Keratinocyte (primary cell): ENCODE data around the gene ADAM12. TPM values are rescaled to one million over a fixed set of nuclear protein-coding genes. Genes with fewer than 3 reads are reported as not detected.

Experiments used
- DNase-seq: peaks from one replicate; pipeline ENCODE4 v3.0.0-alpha.2; 2011; ENCODE audit warnings: low read depth, missing footprints, low spot score
- FAIRE-seq: peaks from 2 replicates; lab custom pipeline; 2011; peaks lifted over from hg19 to GRCh38; lab: Jason Lieb, UNC
- H2AFZ ChIP-seq: 2 replicates; pipeline ENCODE4 v1.6.0; 2012; ENCODE audit warnings: low read length, control low read depth, inconsistent platforms; ENCODE audit not compliant: control insufficient read depth
- H3K27ac ChIP-seq: 2 replicates; pipeline ENCODE4 v1.5.1; 2011; ENCODE audit warnings: low read length; ENCODE audit not compliant: control insufficient read depth, insufficient read depth
- H3K27me3 ChIP-seq: 3 replicates; pipeline ENCODE4 v1.6.0; 2011; ENCODE audit warnings: low read length; ENCODE audit not compliant: control insufficient read depth, insufficient read depth; ENCODE audit errors: extremely low read depth
- H3K36me3 ChIP-seq, 2 experiments: 2 replicates in 1 of 2; 3 replicates in 1 of 2; pipeline ENCODE4 v1.5.1; 2011; ENCODE audit warnings: low read length in 2 of 2, mild to moderate bottlenecking in 1 of 2; ENCODE audit not compliant: control insufficient read depth in 2 of 2, insufficient read depth in 2 of 2; ENCODE audit errors: extremely low read depth in 1 of 2
- H3K4me1 ChIP-seq: 3 replicates; pipeline ENCODE4 v1.5.1; 2011; ENCODE audit warnings: low read length; ENCODE audit not compliant: control insufficient read depth, insufficient read depth; ENCODE audit errors: extremely low read depth
- H3K4me2 ChIP-seq: 3 replicates; pipeline ENCODE4 v1.6.0; 2011; ENCODE audit warnings: low read depth, low read length; ENCODE audit not compliant: control insufficient read depth, insufficient read depth; ENCODE audit errors: extremely low read depth
- H3K4me3 ChIP-seq, 3 experiments: fragments of 200-600 bp in 1 of 3; sonication (generic) in 1 of 3; 2 replicates in 2 of 3; 3 replicates in 1 of 3; pipeline ENCODE4 v1.5.1; 2011 to 2016; ENCODE audit warnings: low read length in 3 of 3, mild to moderate bottlenecking in 3 of 3, control low read depth in 2 of 3, inconsistent platforms in 1 of 3, low read depth in 1 of 3, mixed read lengths in 1 of 3, mixed run types in 1 of 3, moderate library complexity in 1 of 3; ENCODE audit not compliant: control insufficient read depth in 2 of 3, insufficient read depth in 2 of 3; ENCODE audit errors: extremely low read depth in 1 of 3
- H3K79me2 ChIP-seq: 2 replicates; pipeline ENCODE4 v1.6.0; 2012; ENCODE audit warnings: low read length; ENCODE audit not compliant: control insufficient read depth, insufficient read depth
- H3K9ac ChIP-seq: 3 replicates; pipeline ENCODE4 v1.6.0; 2011; ENCODE audit warnings: low read length; ENCODE audit not compliant: control insufficient read depth, insufficient read depth; ENCODE audit errors: extremely low read depth
- H3K9me1 ChIP-seq: 3 replicates; pipeline ENCODE4 v1.6.0; 2011; ENCODE audit warnings: low read length; ENCODE audit not compliant: control insufficient read depth, insufficient read depth; ENCODE audit errors: extremely low read depth
- H3K9me3 ChIP-seq: 2 replicates; pipeline ENCODE4 v1.5.1; 2012; ENCODE audit warnings: low read depth, low read length; ENCODE audit not compliant: control insufficient read depth
- H4K20me1 ChIP-seq: 3 replicates; pipeline ENCODE4 v1.6.0; 2011; ENCODE audit warnings: low read length; ENCODE audit not compliant: control insufficient read depth, insufficient read depth; ENCODE audit errors: extremely low read depth
- EZH2 ChIP-seq: IDR thresholded peaks from one replicate; pipeline ENCODE4 v1.6.1; 2012; ENCODE audit warnings: inconsistent platforms, mild to moderate bottlenecking, low read length, moderate library complexity
- dilution Hi-C: fragments of 300-500 bp; cut with MboI; formaldehyde crosslinking; loops from one replicate; pipeline ENCODE4 v1.7.0; 2020; ENCODE audit warnings: low sequenced_read_pairs; ENCODE audit not compliant: extremely low pct_ligation_motif_present
- polyA plus RNA-seq, 5 experiments: library from polyadenylated mRNA; depleted of rRNA in 3 of 5; stranded (reverse) in 3 of 5; stranded (forward) in 1 of 5; unstranded in 1 of 5; fragments of >200 nt; gene quantifications; 1 replicate in 1 of 5; 2 replicates in 3 of 5; 3 replicates in 1 of 5; pipeline versions ENCODE4 v1.2.1 to v1.2.3, GENCODE V29; 2011 to 2012; ENCODE audit warnings: missing spikeins in 2 of 5, low read depth in 1 of 5, low replicate concordance in 1 of 5
- TF ChIP-seq, protein P1 (sequence below), 3 experiments: IDR thresholded peaks in 1 of 3; conservative IDR thresholded peaks in 1 of 3; optimal IDR thresholded peaks in 1 of 3; 2 replicates in 2 of 3; 3 replicates in 1 of 3; pipeline versions ENCODE3 to v1.5.1; 2011; ENCODE audit warnings: low read length in 3 of 3, mild to moderate bottlenecking in 3 of 3, moderate library complexity in 2 of 3, control low read depth in 1 of 3, inconsistent platforms in 1 of 3; ENCODE audit not compliant: insufficient read depth in 2 of 3; ENCODE audit errors: extremely low read depth in 1 of 3

The ADAM12 gene
- polyA plus RNA-seq, 1 donor (not counting 4 experiments of a cell fraction or from before 2014, with no cell fraction given) = 0.07 TPM

GRCh38 chr10:126188679-126189200, 199.5 kb downstream of the ADAM12 start:
- H3K27ac ChIP-seq = no peak overlapping the region
- no peaks in the 10 kb centered on the region for H3K9me1 ChIP-seq
- DNase-seq (no peak), FAIRE-seq (no peak)
- H3K27me3 ChIP-seq = no peaks in the 10 kb centered on the region
- no peak overlapping the region for H2AFZ ChIP-seq
- H3K4me3 ChIP-seq = no peak overlapping the region
- no peak overlapping the region for H3K4me2 ChIP-seq
- no peaks in the 10 kb centered on the region for H3K36me3 ChIP-seq
- no peak for TF ChIP-seq EZH2
- TF ChIP-seq, protein P1, sequence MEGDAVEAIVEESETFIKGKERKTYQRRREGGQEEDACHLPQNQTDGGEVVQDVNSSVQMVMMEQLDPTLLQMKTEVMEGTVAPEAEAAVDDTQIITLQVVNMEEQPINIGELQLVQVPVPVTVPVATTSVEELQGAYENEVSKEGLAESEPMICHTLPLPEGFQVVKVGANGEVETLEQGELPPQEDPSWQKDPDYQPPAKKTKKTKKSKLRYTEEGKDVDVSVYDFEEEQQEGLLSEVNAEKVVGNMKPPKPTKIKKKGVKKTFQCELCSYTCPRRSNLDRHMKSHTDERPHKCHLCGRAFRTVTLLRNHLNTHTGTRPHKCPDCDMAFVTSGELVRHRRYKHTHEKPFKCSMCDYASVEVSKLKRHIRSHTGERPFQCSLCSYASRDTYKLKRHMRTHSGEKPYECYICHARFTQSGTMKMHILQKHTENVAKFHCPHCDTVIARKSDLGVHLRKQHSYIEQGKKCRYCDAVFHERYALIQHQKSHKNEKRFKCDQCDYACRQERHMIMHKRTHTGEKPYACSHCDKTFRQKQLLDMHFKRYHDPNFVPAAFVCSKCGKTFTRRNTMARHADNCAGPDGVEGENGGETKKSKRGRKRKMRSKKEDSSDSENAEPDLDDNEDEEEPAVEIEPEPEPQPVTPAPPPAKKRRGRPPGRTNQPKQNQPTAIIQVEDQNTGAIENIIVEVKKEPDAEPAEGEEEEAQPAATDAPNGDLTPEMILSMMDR (optimal IDR thresholded peaks at IDR 0.05 in 1 of 3, IDR thresholded peaks at IDR 0.05 in 1 of 3, conservative IDR thresholded peaks at IDR 0.05 in 1 of 3; ENCODE audit: extremely low read depth in 1 of 3, insufficient read depth in 2 of 3, low read length in 3 of 3) = no peak
- no peaks in the 10 kb centered on the region for H4K20me1 ChIP-seq
- H3K9me3 ChIP-seq = no peaks in the 10 kb centered on the region
- dilution Hi-C loops = no loop called here
- H3K9ac ChIP-seq = no peak overlapping the region
- H3K79me2 ChIP-seq = no peaks in the 10 kb centered on the region
- H3K4me1 ChIP-seq = no peaks in the 10 kb centered on the region

DNA sequence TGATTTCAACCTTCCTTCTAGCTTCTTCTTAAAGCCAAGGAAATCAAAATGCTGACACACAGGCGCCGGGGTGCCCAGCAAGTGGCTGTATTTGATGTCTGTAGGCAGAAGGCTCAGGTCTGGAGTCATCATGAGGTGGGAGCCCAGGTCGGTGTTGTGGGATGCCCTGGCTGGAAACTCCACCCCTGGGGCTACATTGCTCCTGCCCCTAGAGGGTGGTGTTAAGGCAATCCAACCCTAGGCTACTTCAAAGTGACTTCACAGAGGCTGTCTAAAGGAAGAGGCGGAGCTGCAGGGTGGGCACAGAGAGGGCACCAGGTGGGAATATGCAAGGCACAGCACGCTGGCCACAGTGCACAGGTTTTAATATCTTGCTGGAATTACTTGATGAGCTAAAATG, 200.9 kb downstream of the ADAM12 start:
- Histone ChIP-seq H3K9me1 (no peaks in the 10 kb centered on the region), H3K4me3 (no peak overlapping the region), H3K4me2 (no peak overlapping the region), H3K79me2 (no peaks in the 10 kb centered on the region), H3K27me3 (no peaks in the 10 kb centered on the region), H3K9me3 (no peaks in the 10 kb centered on the region), H3K9ac (no peak overlapping the region), H3K36me3 (no peaks in the 10 kb centered on the region), H4K20me1 (no peaks in the 10 kb centered on the region), H3K27ac (no peak overlapping the region), H3K4me1 (no peaks in the 10 kb centered on the region), H2AFZ (no peak overlapping the region)
- TF ChIP-seq, protein P1 (optimal IDR thresholded peaks at IDR 0.05 in 1 of 3, IDR thresholded peaks at IDR 0.05 in 1 of 3, conservative IDR thresholded peaks at IDR 0.05 in 1 of 3; ENCODE audit: extremely low read depth in 1 of 3, insufficient read depth in 2 of 3, low read length in 3 of 3) = no peak
- TF ChIP-seq EZH2 = no peak
- dilution Hi-C loops = no loop called here
- no peak for DNase-seq
- FAIRE-seq = no peak
